ENCODE measurements around the gene TTC33.

DNA sequence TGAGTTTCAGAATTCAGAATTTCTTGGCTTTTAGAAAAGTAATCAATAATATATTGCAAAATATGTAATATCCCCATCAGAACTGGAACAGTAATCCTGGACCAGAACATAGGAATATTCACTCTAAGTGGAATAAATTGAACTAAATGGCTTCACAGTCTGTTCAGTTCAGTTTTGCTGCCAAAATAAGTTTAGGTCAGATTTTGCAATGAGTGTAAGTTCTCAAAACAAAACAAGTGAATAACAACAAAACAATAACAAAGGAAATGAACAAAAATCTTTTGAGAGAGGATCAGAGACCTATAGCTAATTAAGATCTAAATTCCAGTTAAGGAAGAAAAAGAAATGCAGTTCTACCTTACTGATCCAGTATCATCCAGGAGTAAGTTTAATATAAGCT is 66.8 kb downstream of the TTC33 start:
- TF ChIP-seq, protein P1, sequence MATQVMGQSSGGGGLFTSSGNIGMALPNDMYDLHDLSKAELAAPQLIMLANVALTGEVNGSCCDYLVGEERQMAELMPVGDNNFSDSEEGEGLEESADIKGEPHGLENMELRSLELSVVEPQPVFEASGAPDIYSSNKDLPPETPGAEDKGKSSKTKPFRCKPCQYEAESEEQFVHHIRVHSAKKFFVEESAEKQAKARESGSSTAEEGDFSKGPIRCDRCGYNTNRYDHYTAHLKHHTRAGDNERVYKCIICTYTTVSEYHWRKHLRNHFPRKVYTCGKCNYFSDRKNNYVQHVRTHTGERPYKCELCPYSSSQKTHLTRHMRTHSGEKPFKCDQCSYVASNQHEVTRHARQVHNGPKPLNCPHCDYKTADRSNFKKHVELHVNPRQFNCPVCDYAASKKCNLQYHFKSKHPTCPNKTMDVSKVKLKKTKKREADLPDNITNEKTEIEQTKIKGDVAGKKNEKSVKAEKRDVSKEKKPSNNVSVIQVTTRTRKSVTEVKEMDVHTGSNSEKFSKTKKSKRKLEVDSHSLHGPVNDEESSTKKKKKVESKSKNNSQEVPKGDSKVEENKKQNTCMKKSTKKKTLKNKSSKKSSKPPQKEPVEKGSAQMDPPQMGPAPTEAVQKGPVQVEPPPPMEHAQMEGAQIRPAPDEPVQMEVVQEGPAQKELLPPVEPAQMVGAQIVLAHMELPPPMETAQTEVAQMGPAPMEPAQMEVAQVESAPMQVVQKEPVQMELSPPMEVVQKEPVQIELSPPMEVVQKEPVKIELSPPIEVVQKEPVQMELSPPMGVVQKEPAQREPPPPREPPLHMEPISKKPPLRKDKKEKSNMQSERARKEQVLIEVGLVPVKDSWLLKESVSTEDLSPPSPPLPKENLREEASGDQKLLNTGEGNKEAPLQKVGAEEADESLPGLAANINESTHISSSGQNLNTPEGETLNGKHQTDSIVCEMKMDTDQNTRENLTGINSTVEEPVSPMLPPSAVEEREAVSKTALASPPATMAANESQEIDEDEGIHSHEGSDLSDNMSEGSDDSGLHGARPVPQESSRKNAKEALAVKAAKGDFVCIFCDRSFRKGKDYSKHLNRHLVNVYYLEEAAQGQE (IDR thresholded peaks at IDR 0.05; ENCODE audit: insufficient read depth in 1 of 2, low read depth in 2 of 2, low read length in 2 of 2) = no peak
- TF ChIP-seq FOXP2 (optimal IDR thresholded peaks at IDR 0.05; ENCODE audit: borderline replicate concordance, extremely low read depth, extremely low read length, insufficient read depth) (no peak), POLR2AphosphoS5 (IDR thresholded peaks at IDR 0.05; ENCODE audit: low read depth, low read length) (no peak)
